Astrocyte (in vitro differentiated cells and primary cell): ENCODE results near the gene LRMDA. TPM values are rescaled to one million over a fixed set of nuclear protein-coding genes. Genes with fewer than 3 reads are reported as not detected.
A peak's percentile ranks its signal among the peaks of the same experiment; 100 is the strongest.

ENCODE experiments used
- DNase-seq: peaks from one replicate; pipeline ENCODE4 v3.0.0-alpha.2; 2010; ENCODE audit warnings: low read depth
- FAIRE-seq: peaks from 2 replicates; lab custom pipeline; 2011; peaks lifted over from hg19 to GRCh38; lab: Jason Lieb, UNC
- H2AFZ ChIP-seq: 2 replicates; pipeline ENCODE4 v1.6.0; 2012; ENCODE audit warnings: low read depth, low read length, inconsistent platforms
- H3K27ac ChIP-seq: 2 replicates; pipeline ENCODE4 v1.5.1; 2011; ENCODE audit warnings: low read depth, low read length, inconsistent platforms
- H3K27me3 ChIP-seq: 2 replicates; pipeline ENCODE4 v1.6.0; 2011; ENCODE audit warnings: low read length, inconsistent platforms; ENCODE audit not compliant: insufficient read depth
- H3K36me3 ChIP-seq: 2 replicates; pipeline ENCODE4 v1.5.1; 2011; ENCODE audit warnings: low read length, inconsistent platforms; ENCODE audit not compliant: insufficient read depth
- H3K4me1 ChIP-seq: 2 replicates; pipeline ENCODE4 v1.5.1; 2011; ENCODE audit warnings: low read length, inconsistent platforms; ENCODE audit not compliant: insufficient read depth
- H3K4me2 ChIP-seq: 2 replicates; pipeline ENCODE4 v1.6.0; 2012; ENCODE audit warnings: low read length, inconsistent platforms
- H3K4me3 ChIP-seq: 2 replicates; pipeline ENCODE4 v1.5.1; 2011; ENCODE audit warnings: low read depth, mild to moderate bottlenecking, low read length, inconsistent platforms; ENCODE audit not compliant: insufficient read depth
- H3K79me2 ChIP-seq: 2 replicates; pipeline ENCODE4 v1.6.0; 2012; ENCODE audit warnings: mild to moderate bottlenecking, low read length, inconsistent platforms; ENCODE audit not compliant: insufficient read depth
- H3K9ac ChIP-seq: 2 replicates; pipeline ENCODE4 v1.6.0; 2012; ENCODE audit warnings: mild to moderate bottlenecking, low read length, inconsistent platforms
- H3K9me3 ChIP-seq: 2 replicates; pipeline ENCODE4 v1.5.1; 2012; ENCODE audit warnings: low read depth, mild to moderate bottlenecking, low read length, inconsistent platforms; ENCODE audit not compliant: insufficient read depth
- H4K20me1 ChIP-seq: 2 replicates; pipeline ENCODE4 v1.6.0; 2012; ENCODE audit warnings: low read length, inconsistent platforms; ENCODE audit not compliant: insufficient read depth
- H3K27ac Mint-ChIP-seq: one replicate; pipeline ENCODE4 v1.8.0; 2021; ENCODE audit warnings: mild to moderate bottlenecking, mixed read lengths; ENCODE audit not compliant: unreplicated experiment
- H3K27me3 Mint-ChIP-seq: one replicate; pipeline ENCODE4 v1.8.0; 2021; ENCODE audit warnings: low read depth, mixed read lengths; ENCODE audit not compliant: unreplicated experiment
- H3K36me3 Mint-ChIP-seq: one replicate; pipeline ENCODE4 v1.8.0; 2021; ENCODE audit warnings: low read depth, mixed read lengths; ENCODE audit not compliant: unreplicated experiment
- H3K4me1 Mint-ChIP-seq: one replicate; pipeline ENCODE4 v1.8.0; 2021; ENCODE audit warnings: low read depth, mixed read lengths; ENCODE audit not compliant: unreplicated experiment
- H3K4me3 Mint-ChIP-seq: one replicate; pipeline ENCODE4 v1.8.0; 2021; ENCODE audit warnings: mild to moderate bottlenecking, moderate library complexity, mixed read lengths; ENCODE audit not compliant: unreplicated experiment
- H3K9me3 Mint-ChIP-seq: one replicate; pipeline ENCODE4 v1.8.0; 2021; ENCODE audit warnings: mild to moderate bottlenecking, mixed read lengths; ENCODE audit not compliant: unreplicated experiment
- CTCF ChIP-seq: IDR thresholded peaks from 2 replicates; pipeline ENCODE4 v1.5.1; 2011; ENCODE audit warnings: low read depth, mild to moderate bottlenecking, inconsistent platforms, low read length, moderate library complexity; ENCODE audit not compliant: insufficient read depth
- EZH2 ChIP-seq: IDR thresholded peaks from 2 replicates; pipeline ENCODE4 v1.6.1; 2012; ENCODE audit warnings: mild to moderate bottlenecking, low read length, inconsistent platforms; ENCODE audit not compliant: insufficient read depth
- total RNA-seq: library from RNA; stranded (reverse); gene quantifications from 2 replicates; pipeline ENCODE4 v1.2.1, GENCODE V29; 2021

The LRMDA gene
- total RNA-seq, 1 donor from 2014 or later: 2.7 TPM

DNA sequence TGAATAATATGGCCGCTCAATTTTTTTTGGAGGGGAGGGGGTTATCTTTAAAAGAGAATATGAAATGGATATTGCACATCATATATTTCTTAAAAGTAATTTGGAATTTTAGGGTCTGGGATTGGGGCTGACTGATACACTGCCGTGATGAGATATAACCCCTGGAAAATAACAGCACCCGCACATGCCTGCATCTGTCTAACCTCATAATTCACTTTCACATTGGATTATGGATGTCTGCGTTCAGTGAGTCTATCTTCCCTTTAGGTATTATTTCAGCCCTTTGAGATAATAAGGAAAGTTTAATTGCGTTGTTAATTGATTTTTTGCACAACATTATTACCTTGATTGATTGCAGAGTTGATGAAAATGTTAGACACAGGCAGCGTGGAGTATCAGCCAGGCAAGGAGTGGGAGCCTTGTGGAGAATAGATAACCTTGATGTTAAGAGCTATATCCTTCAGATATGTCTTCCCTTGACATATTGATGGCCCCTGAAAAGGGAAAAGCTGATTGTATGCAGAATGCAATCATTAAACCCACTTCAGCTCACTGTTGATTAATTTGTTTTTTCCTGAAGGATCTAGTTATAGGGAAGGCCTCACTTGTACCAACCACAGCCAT lies 1111.0 kb downstream of the LRMDA start:
- Histone ChIP-seq H3K9me3 (no peaks in the 10 kb centered on the region), H3K27me3 (no peaks in the 10 kb centered on the region), H4K20me1 (no peaks in the 10 kb centered on the region), H3K27ac (no peak overlapping the region), H3K9ac (no peak overlapping the region), H3K36me3 (no peaks in the 10 kb centered on the region), H3K79me2 (no peaks in the 10 kb centered on the region), H3K4me2 (no peak overlapping the region), H3K4me1 (peaks cover 13% of the 10 kb centered on the region), H3K4me3 (no peak overlapping the region), H2AFZ (no peak overlapping the region)
- Mint-ChIP-seq H3K27ac (no peak overlapping the region), H3K4me3 (no peak overlapping the region), H3K27me3 (no peaks in the 10 kb centered on the region), H3K9me3 (no peaks in the 10 kb centered on the region), H3K36me3 (no peaks in the 10 kb centered on the region), H3K4me1 (peaks cover 10% of the 10 kb centered on the region)
- TF ChIP-seq CTCF (no peak), EZH2 (no peak)
- no peak for DNase-seq
- no peak for FAIRE-seq

- Mint-ChIP-seq H3K4me1 (peaks cover 10% of the 10 kb centered on the region), H3K9me3 (no peaks in the 10 kb centered on the region), H3K27ac (peak overlapping the region; percentile 35), H3K4me3 (no peak overlapping the region), H3K27me3 (no peaks in the 10 kb centered on the region), H3K36me3 (no peaks in the 10 kb centered on the region)
- Histone ChIP-seq H3K4me3 (no peak overlapping the region), H3K36me3 (no peaks in the 10 kb centered on the region), H3K4me2 (peak overlapping the region; percentile 52), H3K27me3 (no peaks in the 10 kb centered on the region), H3K27ac (peak overlapping the region; percentile 49), H4K20me1 (no peaks in the 10 kb centered on the region), H3K9me3 (no peaks in the 10 kb centered on the region), H3K4me1 (peaks cover 16% of the 10 kb centered on the region), H3K79me2 (no peaks in the 10 kb centered on the region), H2AFZ (peak overlapping the region; percentile 5), H3K9ac (no peak overlapping the region)
- peak; percentile 20 for FAIRE-seq
- peak; percentile 77 for DNase-seq
- TF ChIP-seq CTCF (no peak), EZH2 (no peak)
Measured at GRCh38 chr10:76543655-76544054, 1112.2 kb downstream of the LRMDA start.

- Histone ChIP-seq H3K27ac (no peak overlapping the region), H3K4me3 (no peak overlapping the region), H3K27me3 (no peaks in the 10 kb centered on the region), H4K20me1 (no peaks in the 10 kb centered on the region), H3K9me3 (no peaks in the 10 kb centered on the region), H3K9ac (no peak overlapping the region), H3K4me1 (peaks cover 16% of the 10 kb centered on the region), H3K79me2 (no peaks in the 10 kb centered on the region), H3K4me2 (no peak overlapping the region), H3K36me3 (no peaks in the 10 kb centered on the region), H2AFZ (no peak overlapping the region)
- peaks cover 3% of the 10 kb centered on the region for H3K27me3 Mint-ChIP-seq
- DNase-seq: no peak
- H3K4me3 Mint-ChIP-seq: no peak overlapping the region
- no peaks in the 10 kb centered on the region for H3K36me3 Mint-ChIP-seq
- FAIRE-seq: no peak
- no peaks in the 10 kb centered on the region for H3K9me3 Mint-ChIP-seq
- H3K27ac Mint-ChIP-seq: no peak overlapping the region
- peaks cover 10% of the 10 kb centered on the region for H3K4me1 Mint-ChIP-seq
- no peak for TF ChIP-seq EZH2
- no peak for TF ChIP-seq CTCF
Measured at GRCh38 chr10:76544789-76545188, 1113.4 kb downstream of the LRMDA start.
